ENCODE measurements around the gene FANCD2.
"Not testable (repeated sequence)": the region's sequence is repeated elsewhere in the genome, so short reads cannot be mapped to it uniquely, and the experiment has no call there.

- not testable (repeated sequence) for TF ChIP-seq EZH2 (IDR thresholded peaks at IDR 0.05; ENCODE audit: low read depth); CTCF (conservative IDR thresholded peaks at IDR 0.05)
Observed at GRCh38 chr3:10091387-10091786, 65.2 kb downstream of the FANCD2 start.
